ENCODE measurements around the gene TGM1.
"Not testable (repeated sequence)": the region's sequence is repeated elsewhere in the genome, so short reads cannot be mapped to it uniquely, and the experiment has no call there.

The TGM1 gene

GRCh38 chr14:24254630-24255392, 8.2 kb downstream of the TGM1 start:
- DNase-seq (ENCODE audit: low read depth, low spot score): no peak

GRCh38 chr14:24253936-24254335, 9.0 kb downstream of the TGM1 start:
- DNase-seq (ENCODE audit: low read depth, low spot score): no peak

GRCh38 chr14:24252289-24253124, 10.5 kb downstream of the TGM1 start:
- DNase-seq (ENCODE audit: low read depth, low spot score): no peak

- DNase-seq (ENCODE audit: low read depth, low spot score): no peak
Observed at GRCh38 chr14:24251880-24252288, 11.1 kb downstream of the TGM1 start.

- no peak for DNase-seq (ENCODE audit: low read depth, low spot score)
Observed at GRCh38 chr14:24250354-24250753, 12.6 kb downstream of the TGM1 start.

- DNase-seq (ENCODE audit: low read depth, low spot score): no peak
Observed at GRCh38 chr14:24249230-24250021, 13.6 kb downstream of the TGM1 start.

GRCh38 chr14:24247422-24247821, 15.6 kb downstream of the TGM1 start:
- DNase-seq (ENCODE audit: low read depth, low spot score): no peak

GRCh38 chr14:24246765-24247212, 16.2 kb downstream of the TGM1 start:
- DNase-seq (ENCODE audit: low read depth, low spot score): no peak

GRCh38 chr14:24245350-24245749, 17.6 kb downstream of the TGM1 start:
- DNase-seq (ENCODE audit: low read depth, low spot score): not testable (repeated sequence)

- DNase-seq (ENCODE audit: low read depth, low spot score): no peak
Observed at GRCh38 chr14:24243336-24243836, 19.6 kb downstream of the TGM1 start.

- DNase-seq (ENCODE audit: low read depth, low spot score): no peak
Observed at GRCh38 chr14:24241829-24242443, 21.0 kb downstream of the TGM1 start.

GRCh38 chr14:24240110-24240918, 22.7 kb downstream of the TGM1 start:
- no peak for DNase-seq (ENCODE audit: low read depth, low spot score)

- no peak for DNase-seq (ENCODE audit: low read depth, low spot score)
Observed at GRCh38 chr14:24238527-24239037, 24.4 kb downstream of the TGM1 start.

- DNase-seq (ENCODE audit: low read depth, low spot score): no peak
Observed at GRCh38 chr14:24238123-24238522, 24.9 kb downstream of the TGM1 start.

- DNase-seq (ENCODE audit: low read depth, low spot score): no peak
Observed at GRCh38 chr14:24237463-24237955, 25.5 kb downstream of the TGM1 start.

GRCh38 chr14:24236689-24237462, 26.1 kb downstream of the TGM1 start:
- no peak for DNase-seq (ENCODE audit: low read depth, low spot score)

GRCh38 chr14:24235804-24236688, 26.9 kb downstream of the TGM1 start:
- no peak for DNase-seq (ENCODE audit: low read depth, low spot score)
